HepG2 (cell line): Measurements from ENCODE around the gene PPP2R2D. TPM values are rescaled to one million over a fixed set of nuclear protein-coding genes. Genes with fewer than 3 reads are reported as not detected.

Experiments used
- ATAC-seq: fragments of 200-7000 bp; cut with Tn5 transposase; 3 replicates; pipeline ENCODE4 v1.9.1; 2020; ENCODE audit warnings: mild to moderate bottlenecking, moderate library complexity
- BruUV-seq: library from RNA; stranded (reverse); fragments of 400-500 nt; replicated peaks from 2 replicates; lab custom pipeline; 2021; lab: Mats Ljungman, UMichigan
- CTCF ChIA-PET: fragments of 300-600 bp; formaldehyde crosslinking; extraction: SDS; loops from one replicate; lab custom pipeline; 2021; ENCODE audit warnings: low total read pairs, inconsistent platforms, low intra/inter-chr PET ratio; lab: Yijun Ruan, JAX
- POLR2A ChIA-PET: fragments of 350-600 bp; sonication (Branson Sonifier 250); formaldehyde crosslinking; loops from one replicate; lab custom pipeline; 2020; ENCODE audit warnings: antibody characterized with exemption, inconsistent platforms; lab: Yijun Ruan, JAX
- DNase-seq: peaks from one replicate; pipeline ENCODE4 v3.0.0-alpha.2; 2015; ENCODE audit warnings: low spot score
- FAIRE-seq: peaks from 3 replicates; lab custom pipeline; 2011; peaks lifted over from hg19 to GRCh38; lab: Jason Lieb, UNC
- H2AFZ ChIP-seq: one replicate; pipeline ENCODE4 v1.6.1; 2011; ENCODE audit warnings: low read length, inconsistent platforms
- H3K27ac ChIP-seq: fragments of 300-600 bp; 3 replicates; pipeline ENCODE4 v1.8.0; 2011; ENCODE audit warnings: mixed run types, mild to moderate bottlenecking, mixed read lengths, low read length, inconsistent platforms; ENCODE audit not compliant: insufficient read depth; ENCODE audit errors: extremely low read length
- H3K27me3 ChIP-seq, 2 experiments: fragments of 200-600 bp in 1 of 2; 2 replicates in 1 of 2; 3 replicates in 1 of 2; pipeline versions ENCODE4 v1.6.0 to v1.8.0; 2011; ENCODE audit warnings: low read length in 2 of 2, mild to moderate bottlenecking in 2 of 2, moderate library complexity in 2 of 2, inconsistent platforms in 1 of 2; ENCODE audit not compliant: insufficient read depth in 2 of 2, control insufficient read depth in 1 of 2
- H3K36me3 ChIP-seq, 2 experiments: fragments of 200-600 bp in 1 of 2; replicated peaks in 1 of 2; 2 replicates in 1 of 2; 3 replicates in 1 of 2; pipeline versions ENCODE4 v1.5.1 to v1.8.0; 2011; ENCODE audit warnings: low read length in 2 of 2, inconsistent platforms in 1 of 2; ENCODE audit not compliant: insufficient read depth in 2 of 2, control insufficient read depth in 1 of 2
- H3K4me1 ChIP-seq: 2 replicates; pipeline ENCODE4 v1.5.1; 2012; ENCODE audit warnings: low read length, inconsistent platforms; ENCODE audit not compliant: insufficient read depth
- H3K4me2 ChIP-seq: 2 replicates; pipeline ENCODE4 v1.6.0; 2011; ENCODE audit warnings: low read depth, low read length, inconsistent platforms
- H3K4me3 ChIP-seq, 3 experiments: fragments of 200-600 bp in 1 of 3; sonication (generic), shearing (Covaris generic) in 1 of 3; replicated peaks in 1 of 3; 2 replicates each; pipeline ENCODE4 v1.5.1; 2011 to 2016; ENCODE audit warnings: low read length in 3 of 3, inconsistent platforms in 2 of 3, low read depth in 2 of 3, mild to moderate bottlenecking in 2 of 3, control low read depth in 1 of 3, mixed read lengths in 1 of 3; ENCODE audit not compliant: insufficient read depth in 1 of 3
- H3K79me2 ChIP-seq: one replicate; pipeline ENCODE4 v1.6.1; 2011; ENCODE audit warnings: low read length, inconsistent platforms; ENCODE audit not compliant: insufficient read depth
- H3K9ac ChIP-seq: 2 replicates; pipeline ENCODE4 v1.6.0; 2011; ENCODE audit warnings: mild to moderate bottlenecking, low read depth, low read length, inconsistent platforms; ENCODE audit not compliant: insufficient read depth
- H3K9me3 ChIP-seq: 2 replicates; pipeline ENCODE4 v1.5.1; 2012; ENCODE audit warnings: mild to moderate bottlenecking, low read length
- H4K20me1 ChIP-seq: 2 replicates; pipeline ENCODE4 v1.6.0; 2011; ENCODE audit warnings: inconsistent platforms, mild to moderate bottlenecking, low read length, moderate library complexity; ENCODE audit not compliant: insufficient read depth
- CBX1 ChIP-seq: IDR thresholded peaks from one replicate; pipeline ENCODE4 v1.6.1; 2016; ENCODE audit warnings: antibody characterized with exemption, low read depth
- CCAR2 ChIP-seq: fragments of 200-400 bp; formaldehyde crosslinking; optimal IDR thresholded peaks from 2 replicates; pipeline ENCODE3; 2018; ENCODE audit warnings: low read depth, mild to moderate bottlenecking, low read length, moderate library complexity
- FOXA1 ChIP-seq, 2 experiments: fragments of 450-650 bp in 1 of 2; sonication (generic) in 1 of 2; formaldehyde crosslinking in 1 of 2; IDR thresholded peaks; 2 replicates each; pipeline versions ENCODE4 v1.4.0 to v1.6.1; 2016 to 2020; ENCODE audit warnings: missing genetic modification reagents in 1 of 2
- GPN1 ChIP-seq: sonication (generic); formaldehyde crosslinking; IDR thresholded peaks from 2 replicates; pipeline ENCODE4 v1.5.1; 2020; ENCODE audit warnings: missing genetic modification reagents, borderline replicate concordance
- HIVEP1 ChIP-seq: sonication (generic); formaldehyde crosslinking; IDR thresholded peaks from 2 replicates; pipeline ENCODE4 v1.4.0; 2020; ENCODE audit warnings: mild to moderate bottlenecking, missing genetic modification reagents
- HOXA7 ChIP-seq: sonication (generic); formaldehyde crosslinking; IDR thresholded peaks from 2 replicates; pipeline ENCODE4 v1.8.1; 2022; ENCODE audit warnings: mild to moderate bottlenecking, missing genetic modification reagents, moderate library complexity
- MAFF ChIP-seq: IDR thresholded peaks from 2 replicates; pipeline ENCODE4 v1.6.1; 2011; ENCODE audit warnings: low read depth, low read length, improper control_type of control experiment
- MAFK ChIP-seq, 2 experiments: IDR thresholded peaks in 1 of 2; conservative IDR thresholded peaks in 1 of 2; 2 replicates each; pipeline ENCODE4 v1.6.1; 2011; ENCODE audit warnings: improper control_type of control experiment in 2 of 2, low read length in 2 of 2
- NONO ChIP-seq, 2 experiments: fragments of 450-650 bp in 1 of 2; sonication (generic) in 1 of 2; formaldehyde crosslinking in 1 of 2; IDR thresholded peaks in 1 of 2; conservative IDR thresholded peaks in 1 of 2; 2 replicates each; pipeline versions ENCODE4 v1.6.1 to v1.8.0; 2017 to 2022; ENCODE audit warnings: mild to moderate bottlenecking in 1 of 2, missing genetic modification reagents in 1 of 2, moderate library complexity in 1 of 2
- NR3C1 ChIP-seq: sonication (generic); formaldehyde crosslinking; IDR thresholded peaks from 2 replicates; pipeline ENCODE4 v1.4.0; 2020; ENCODE audit warnings: missing genetic modification reagents
- POLR2AphosphoS5 ChIP-seq: IDR thresholded peaks from 2 replicates; pipeline ENCODE4 v1.6.1; 2012; ENCODE audit warnings: low read depth, low read length
- ZNF121 ChIP-seq: sonication (generic); formaldehyde crosslinking; IDR thresholded peaks from 2 replicates; pipeline ENCODE4 v1.5.0; 2020; ENCODE audit warnings: mild to moderate bottlenecking, missing genetic modification reagents
- ZNF496 ChIP-seq: sonication (generic); formaldehyde crosslinking; IDR thresholded peaks from 2 replicates; pipeline ENCODE4 v1.8.1; 2023; ENCODE audit warnings: mild to moderate bottlenecking, moderate library complexity, missing genetic modification reagents; ENCODE audit not compliant: insufficient replicate concordance
- ZNF672 ChIP-seq: sonication (generic); formaldehyde crosslinking; IDR thresholded peaks from 2 replicates; pipeline ENCODE4 v1.8.1; 2022; ENCODE audit warnings: missing genetic modification reagents
- WGBS: methylation state at CpG from one replicate; pipeline ENCODE4 v1.1.6; 2017; ENCODE audit warnings: low lambda C conversion rate; 5-methylcytosine and 5-hydroxymethylcytosine counted together
- in situ Hi-C: cut with HindIII; loops from 2 replicates; pipeline ENCODE4 v1.10.0; 2017; ENCODE audit warnings: low pct_unique_long_range_greater_than_20kb; ENCODE audit not compliant: extremely low pct_ligation_motif_present
- intact Hi-C: fragments of 100-400 bp; cut with micrococcal nuclease; formaldehyde crosslinking; loops from one replicate; pipeline ENCODE4 v1.10.0; 2022; ENCODE audit not compliant: unreplicated experiment
- polyA plus RNA-seq, 8 experiments: library from polyadenylated mRNA; depleted of rRNA in 3 of 8; stranded (reverse) in 7 of 8; unstranded in 1 of 8; fragments of >200 nt; fragmentation: Illumina TruSeq in 4 of 8; extraction: Trizol in 4 of 8; gene quantifications; 2 replicates each; pipeline versions ENCODE4 v1.2.1 to v1.2.3, GENCODE V29; 2011 to 2016; ENCODE audit warnings: low read depth in 4 of 8, missing spikeins in 1 of 8, mixed read lengths in 1 of 8; ENCODE audit not compliant: insufficient read depth in 1 of 8
- total RNA-seq, 5 experiments: library from RNA; depleted of rRNA; stranded (reverse); fragments of >200 nt; fragmentation: Illumina TruSeq; extraction: Trizol; gene quantifications; 2 replicates each; pipeline ENCODE4 v1.2.3, GENCODE V29; 2016; ENCODE audit warnings: low read depth in 1 of 5
- TF ChIP-seq, protein P1 (sequence below): sonication (generic); formaldehyde crosslinking; IDR thresholded peaks from 2 replicates; pipeline ENCODE4 v1.8.1; 2022; ENCODE audit warnings: mild to moderate bottlenecking, missing genetic modification reagents

The PPP2R2D gene
- total and polyA plus RNA-seq, 2 of the 13 experiments (the other 11 are each of a cell fraction or from before 2014, with no cell fraction given) = 32.7 to 33.2 TPM

DNA sequence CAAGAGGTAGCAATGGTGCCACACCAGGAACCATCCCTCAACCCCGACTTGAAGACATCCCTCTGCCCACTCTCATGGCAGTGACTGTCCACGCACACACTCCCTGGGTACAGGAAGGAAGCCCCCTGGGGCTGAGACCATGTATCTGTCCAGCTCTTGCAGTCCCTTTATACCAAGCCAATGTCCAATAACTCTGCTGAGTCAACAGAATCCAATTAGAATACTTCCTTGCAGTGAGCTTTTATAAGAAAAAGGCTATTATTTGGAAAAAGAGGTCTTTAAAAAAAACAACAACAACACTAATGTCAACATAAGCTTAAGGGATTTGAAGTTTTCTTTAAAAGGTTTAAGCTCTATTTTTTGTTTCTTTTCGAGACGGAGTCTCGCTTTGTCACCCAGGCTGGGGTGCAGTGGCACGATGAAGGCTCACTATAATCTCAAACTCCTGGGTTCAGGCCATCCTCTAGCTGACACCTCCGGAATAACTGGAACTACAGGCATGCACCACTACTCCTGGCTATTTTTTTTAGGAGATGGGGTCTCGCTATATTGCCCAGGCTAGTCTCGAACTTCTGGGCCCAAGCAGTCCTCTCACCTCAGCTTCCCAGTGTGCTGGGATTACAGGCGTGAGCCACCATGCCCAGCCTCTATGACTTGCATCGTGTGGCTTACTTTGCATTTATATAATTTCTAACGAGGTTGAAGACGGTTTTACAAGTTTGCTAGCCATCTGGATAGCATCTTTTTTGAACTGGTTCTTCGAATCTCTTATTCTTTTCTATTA lies 73.4 kb downstream of the PPP2R2D start:
- H3K4me2 ChIP-seq = no peak overlapping the region
- 95% methylated on average over 14 of the region's 14 CpGs for WGBS
- peaks cover 30 to 77% of the 10 kb centered on the region in 2 experiments for H3K36me3 ChIP-seq
- TF ChIP-seq MAFK (conservative IDR thresholded peaks at IDR 0.05 in 1 of 2, IDR thresholded peaks at IDR 0.05 in 1 of 2; ENCODE audit: low read length in 2 of 2) = peak; percentile 75 to 86
- TF ChIP-seq ZNF121 = peak; percentile 41; the same call in 1 of the 2 replicates
- no peak for TF ChIP-seq HOXA7 (CRISPR knock-in tag)
- TF ChIP-seq POLR2AphosphoS5 = peak; percentile 17; the same call in 1 of the 2 replicates
- no peak for TF ChIP-seq NONO (IDR thresholded peaks at IDR 0.05)
- no peak for TF ChIP-seq NONO (CRISPR knock-in tag; conservative IDR thresholded peaks at IDR 0.05)
- peak; percentile 73 for TF ChIP-seq MAFF
- TF ChIP-seq, all 625 proteins: peak for 4
- Histone ChIP-seq H3K4me3 (no peak overlapping the region), H3K27ac (no peak overlapping the region), H3K9ac (no peak overlapping the region), H3K79me2 (peaks cover 83% of the 10 kb centered on the region), H4K20me1 (peaks cover 99% of the 10 kb centered on the region), H2AFZ (no peak overlapping the region), H3K4me1 (peaks cover 60% of the 10 kb centered on the region), H3K27me3 (no peaks in the 10 kb centered on the region; a peak in 1 of 5 replicates), H3K9me3 (no peaks in the 10 kb centered on the region)
- intact Hi-C loops = no loop called here
- no TSS peak for BruUV-seq
- DNase-seq = no peak
- in situ Hi-C loops = no loop called here
- ChIA-PET CTCF (no interaction called here), POLR2A (no interaction called here)
- ATAC-seq = no peak
- FAIRE-seq = no peak

DNA sequence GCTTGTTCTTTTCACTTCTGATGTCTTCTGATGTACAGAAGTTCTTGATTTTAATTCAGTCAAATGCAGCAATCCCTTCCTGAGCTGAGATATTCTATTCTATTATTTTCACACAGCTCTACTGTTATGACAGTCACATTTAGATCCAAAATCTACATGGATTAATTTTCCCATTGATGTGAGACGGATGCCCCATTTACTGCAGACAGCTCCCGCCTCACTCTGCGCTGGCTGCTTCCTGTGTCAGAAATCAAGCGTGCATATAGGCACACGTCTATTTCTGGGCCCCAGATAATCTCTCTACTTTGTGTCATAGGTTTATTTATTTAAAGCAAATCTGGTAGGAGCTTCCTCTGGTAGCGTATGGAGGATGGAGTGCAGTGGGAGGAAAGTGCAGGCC lies 74.2 kb downstream of the PPP2R2D start:
- no peak overlapping the region for H3K27ac ChIP-seq
- DNase-seq = no peak
- peaks cover 91% of the 10 kb centered on the region for H3K79me2 ChIP-seq
- no peaks in the 10 kb centered on the region for H3K9me3 ChIP-seq
- H4K20me1 ChIP-seq = peaks cover 100% of the 10 kb centered on the region
- 91% methylated on average over 6 of the region's 6 CpGs for WGBS
- no TSS peak for BruUV-seq
- H3K4me2 ChIP-seq = no peak overlapping the region
- ATAC-seq = no peak
- POLR2A ChIA-PET = no interaction called here
- no peak overlapping the region for H3K4me3 ChIP-seq
- peak overlapping the region; percentile 1; the same call in 1 of the 2 replicates for H3K9ac ChIP-seq
- H3K27me3 ChIP-seq = no peaks in the 10 kb centered on the region; a peak in 1 of 5 replicates
- FAIRE-seq = no peak
- H2AFZ ChIP-seq = no peak overlapping the region
- H3K36me3 ChIP-seq = peaks cover 25 to 71% of the 10 kb centered on the region in 2 experiments
- intact Hi-C loops = loop anchor here (5.0 kb wide), 1 partner anchor 73 kb away; the partner anchor contains the start of gene PPP2R2D
- peaks cover 64% of the 10 kb centered on the region for H3K4me1 ChIP-seq
- TF ChIP-seq FOXA1 (IDR thresholded peaks at IDR 0.05) (no peak), FOXA1 (CRISPR knock-in tag; IDR thresholded peaks at IDR 0.05) (no peak), ZNF496 (CRISPR knock-in tag) (no peak), NR3C1 (CRISPR knock-in tag) (no peak), CCAR2 (no peak), GPN1 (CRISPR knock-in tag) (no peak), HIVEP1 (CRISPR knock-in tag) (no peak), ZNF672 (no peak), CBX1 (no peak)
- TF ChIP-seq, protein P1, sequence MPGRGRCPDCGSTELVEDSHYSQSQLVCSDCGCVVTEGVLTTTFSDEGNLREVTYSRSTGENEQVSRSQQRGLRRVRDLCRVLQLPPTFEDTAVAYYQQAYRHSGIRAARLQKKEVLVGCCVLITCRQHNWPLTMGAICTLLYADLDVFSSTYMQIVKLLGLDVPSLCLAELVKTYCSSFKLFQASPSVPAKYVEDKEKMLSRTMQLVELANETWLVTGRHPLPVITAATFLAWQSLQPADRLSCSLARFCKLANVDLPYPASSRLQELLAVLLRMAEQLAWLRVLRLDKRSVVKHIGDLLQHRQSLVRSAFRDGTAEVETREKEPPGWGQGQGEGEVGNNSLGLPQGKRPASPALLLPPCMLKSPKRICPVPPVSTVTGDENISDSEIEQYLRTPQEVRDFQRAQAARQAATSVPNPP (CRISPR knock-in tag) = no peak
- TF ChIP-seq, all 625 proteins: peak for 0
- in situ Hi-C loops = loop anchor here (5.0 kb wide), 1 partner anchor 47 kb away; no protein-coding TSS in a partner anchor
- CTCF ChIA-PET = no interaction called here
